RCC 7860 (cell line): ENCODE measurements around the gene CEP128.
A peak's percentile ranks its signal among the peaks of the same experiment; 100 is the strongest.
"Not testable (repeated sequence)": the region's sequence is repeated elsewhere in the genome, so short reads cannot be mapped to it uniquely, and the experiment has no call there.

Experiments
- DNase-seq: peaks from one replicate; pipeline ENCODE4 v3.0.0-alpha.2; 2015; ENCODE audit warnings: low spot score
- FAIRE-seq: peaks from 2 replicates; lab custom pipeline; 2012; peaks lifted over from hg19 to GRCh38; lab: Jason Lieb, UNC

The CEP128 gene

GRCh38 chr14:80954687-80955299 is 13.3 kb upstream of the CEP128 start:
- FAIRE-seq (peak; percentile 4), DNase-seq (peak; percentile 26)

- FAIRE-seq, DNase-seq: not testable (repeated sequence)
These were observed 11.7 kb upstream of the CEP128 start for GRCh38 chr14:80953211-80953610.

- no peak for DNase-seq
- no peak for FAIRE-seq
These were observed 10.0 kb upstream of the CEP128 start for GRCh38 chr14:80951491-80951890.

GRCh38 chr14:80948291-80948690 is 6.8 kb upstream of the CEP128 start:
- DNase-seq: no peak
- FAIRE-seq: no peak

GRCh38 chr14:80946797-80947196 is 5.3 kb upstream of the CEP128 start:
- FAIRE-seq (no peak), DNase-seq (no peak)

GRCh38 chr14:80946187-80946586 is 4.6 kb upstream of the CEP128 start:
- FAIRE-seq: no peak
- DNase-seq: no peak

GRCh38 chr14:80944861-80945617 is 3.5 kb upstream of the CEP128 start:
- DNase-seq (no peak), FAIRE-seq (no peak)

- FAIRE-seq (no peak), DNase-seq (no peak)
These were observed 658 bp upstream of the CEP128 start for GRCh38 chr14:80942191-80942600.

- no peak for DNase-seq
- FAIRE-seq: no peak
These were observed 1.4 kb downstream of the CEP128 start for GRCh38 chr14:80940146-80940545.

- DNase-seq: no peak
- FAIRE-seq: no peak
These were observed 7.9 kb downstream of the CEP128 start for GRCh38 chr14:80933686-80934085.

GRCh38 chr14:80933282-80933681 is 8.3 kb downstream of the CEP128 start:
- FAIRE-seq (no peak), DNase-seq (no peak)

GRCh38 chr14:80930836-80931389 is 10.6 kb downstream of the CEP128 start:
- peak; percentile 75 for FAIRE-seq

GRCh38 chr14:80930095-80930494 is 11.4 kb downstream of the CEP128 start:
- no peak for DNase-seq
- FAIRE-seq: no peak

More at GRCh38 chr14:80930836-80931389, 10.6 kb downstream of the CEP128 start:
- DNase-seq: peak; percentile 76

GRCh38 chr14:80927083-80927989 is 14.2 kb downstream of the CEP128 start:
- DNase-seq (no peak), FAIRE-seq (no peak)

- DNase-seq (no peak), FAIRE-seq (no peak)
These were observed 15.0 kb downstream of the CEP128 start for GRCh38 chr14:80926397-80927082.

- FAIRE-seq: no peak
- DNase-seq: no peak
These were observed 17.0 kb downstream of the CEP128 start for GRCh38 chr14:80924365-80925103.

GRCh38 chr14:80923368-80923767 is 18.2 kb downstream of the CEP128 start:
- FAIRE-seq (no peak), DNase-seq (no peak)

- no peak for DNase-seq
- no peak for FAIRE-seq
These were observed 21.9 kb downstream of the CEP128 start for GRCh38 chr14:80919622-80920021.

- FAIRE-seq, DNase-seq: not testable (repeated sequence)
These were observed 29.5 kb downstream of the CEP128 start for GRCh38 chr14:80912013-80912412.

- no peak for FAIRE-seq
- DNase-seq: no peak
These were observed 34.6 kb downstream of the CEP128 start for GRCh38 chr14:80906946-80907345.
